A673 (cell line): ENCODE results near the gene CHSY3.

Experiments used
- CTCF ChIP-seq: fragments of 300-800, 200-600 bp; sonication (generic); conservative IDR thresholded peaks from 2 replicates; pipeline ENCODE4 v1.5.1; 2017; ENCODE audit warnings: low read depth, mild to moderate bottlenecking, antibody characterized with exemption, low read length, moderate library complexity, mixed read lengths
- EZH2 ChIP-seq: fragments of 200-600 bp; sonication (generic); IDR thresholded peaks from 2 replicates; pipeline ENCODE4 v1.6.1; 2017; ENCODE audit warnings: borderline replicate concordance, low read depth, mild to moderate bottlenecking, mixed read lengths, antibody characterized with exemption, low read length; ENCODE audit not compliant: poor library complexity, severe bottlenecking

DNA sequence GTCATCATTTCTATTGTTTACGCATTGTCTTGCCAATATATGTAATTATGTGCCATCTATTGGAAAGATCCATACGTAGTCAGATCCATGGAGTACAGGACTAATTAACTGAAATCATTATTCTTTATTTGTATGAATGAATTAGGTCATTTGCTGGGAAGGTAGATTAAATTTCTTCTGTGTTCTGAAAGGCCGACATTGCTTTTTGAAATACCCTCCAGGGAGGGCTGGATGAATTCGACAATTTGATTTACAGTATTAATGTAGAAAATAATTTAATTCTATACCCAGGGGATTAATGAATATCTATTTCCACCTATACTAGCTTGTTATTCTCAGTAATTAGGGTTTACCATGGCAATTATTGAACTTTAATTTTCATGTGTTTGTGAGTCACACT is 117.6 kb downstream of the CHSY3 start:
- TF ChIP-seq CTCF (no peak), EZH2 (no peak)
